HepG2 (cell line): ENCODE measurements around the gene ZBTB8B. TPM values are rescaled to one million over a fixed set of nuclear protein-coding genes. Genes with fewer than 3 reads are reported as not detected.
"Not testable (repeated sequence)": the region's sequence is repeated elsewhere in the genome, so short reads cannot be mapped to it uniquely, and the experiment has no call there.

Source experiments
- ATAC-seq: fragments of 200-7000 bp; cut with Tn5 transposase; 3 replicates; pipeline ENCODE4 v1.9.1; 2020; ENCODE audit warnings: mild to moderate bottlenecking, moderate library complexity
- BruUV-seq: library from RNA; stranded (reverse); fragments of 400-500 nt; replicated peaks from 2 replicates; lab custom pipeline; 2021; lab: Mats Ljungman, UMichigan
- CTCF ChIA-PET: fragments of 300-600 bp; formaldehyde crosslinking; extraction: SDS; loops from one replicate; lab custom pipeline; 2021; ENCODE audit warnings: low total read pairs, inconsistent platforms, low intra/inter-chr PET ratio; lab: Yijun Ruan, JAX
- POLR2A ChIA-PET: fragments of 350-600 bp; sonication (Branson Sonifier 250); formaldehyde crosslinking; loops from one replicate; lab custom pipeline; 2020; ENCODE audit warnings: antibody characterized with exemption, inconsistent platforms; lab: Yijun Ruan, JAX
- DNase-seq: peaks from one replicate; pipeline ENCODE4 v3.0.0-alpha.2; 2015; ENCODE audit warnings: low spot score
- FAIRE-seq: peaks from 3 replicates; lab custom pipeline; 2011; peaks lifted over from hg19 to GRCh38; lab: Jason Lieb, UNC
- H2AFZ ChIP-seq: one replicate; pipeline ENCODE4 v1.6.1; 2011; ENCODE audit warnings: low read length, inconsistent platforms
- H3K27ac ChIP-seq: fragments of 300-600 bp; 3 replicates; pipeline ENCODE4 v1.8.0; 2011; ENCODE audit warnings: mixed run types, mild to moderate bottlenecking, mixed read lengths, low read length, inconsistent platforms; ENCODE audit not compliant: insufficient read depth; ENCODE audit errors: extremely low read length
- H3K27me3 ChIP-seq, 2 experiments: fragments of 200-600 bp in 1 of 2; 2 replicates in 1 of 2; 3 replicates in 1 of 2; pipeline versions ENCODE4 v1.6.0 to v1.8.0; 2011; ENCODE audit warnings: low read length in 2 of 2, mild to moderate bottlenecking in 2 of 2, moderate library complexity in 2 of 2, inconsistent platforms in 1 of 2; ENCODE audit not compliant: insufficient read depth in 2 of 2, control insufficient read depth in 1 of 2
- H3K36me3 ChIP-seq, 2 experiments: fragments of 200-600 bp in 1 of 2; replicated peaks in 1 of 2; 2 replicates in 1 of 2; 3 replicates in 1 of 2; pipeline versions ENCODE4 v1.5.1 to v1.8.0; 2011; ENCODE audit warnings: low read length in 2 of 2, inconsistent platforms in 1 of 2; ENCODE audit not compliant: insufficient read depth in 2 of 2, control insufficient read depth in 1 of 2
- H3K4me1 ChIP-seq: 2 replicates; pipeline ENCODE4 v1.5.1; 2012; ENCODE audit warnings: low read length, inconsistent platforms; ENCODE audit not compliant: insufficient read depth
- H3K4me2 ChIP-seq: 2 replicates; pipeline ENCODE4 v1.6.0; 2011; ENCODE audit warnings: low read depth, low read length, inconsistent platforms
- H3K4me3 ChIP-seq, 3 experiments: fragments of 200-600 bp in 1 of 3; sonication (generic), shearing (Covaris generic) in 1 of 3; replicated peaks in 1 of 3; 2 replicates each; pipeline ENCODE4 v1.5.1; 2011 to 2016; ENCODE audit warnings: low read length in 3 of 3, inconsistent platforms in 2 of 3, low read depth in 2 of 3, mild to moderate bottlenecking in 2 of 3, control low read depth in 1 of 3, mixed read lengths in 1 of 3; ENCODE audit not compliant: insufficient read depth in 1 of 3
- H3K79me2 ChIP-seq: one replicate; pipeline ENCODE4 v1.6.1; 2011; ENCODE audit warnings: low read length, inconsistent platforms; ENCODE audit not compliant: insufficient read depth
- H3K9ac ChIP-seq: 2 replicates; pipeline ENCODE4 v1.6.0; 2011; ENCODE audit warnings: mild to moderate bottlenecking, low read depth, low read length, inconsistent platforms; ENCODE audit not compliant: insufficient read depth
- H3K9me3 ChIP-seq: 2 replicates; pipeline ENCODE4 v1.5.1; 2012; ENCODE audit warnings: mild to moderate bottlenecking, low read length
- H4K20me1 ChIP-seq: 2 replicates; pipeline ENCODE4 v1.6.0; 2011; ENCODE audit warnings: inconsistent platforms, mild to moderate bottlenecking, low read length, moderate library complexity; ENCODE audit not compliant: insufficient read depth
- GLI4 ChIP-seq: sonication (generic); formaldehyde crosslinking; IDR thresholded peaks from 2 replicates; pipeline ENCODE4 v1.5.1; 2020; ENCODE audit warnings: missing genetic modification reagents, mild to moderate bottlenecking, moderate library complexity, borderline replicate concordance
- IKZF4 ChIP-seq: sonication (generic); formaldehyde crosslinking; IDR thresholded peaks from 2 replicates; pipeline ENCODE4 v1.5.1; 2020; ENCODE audit warnings: borderline replicate concordance, mild to moderate bottlenecking, low read depth, missing genetic modification reagents; ENCODE audit errors: not compliant biosample characterization
- PRMT3 ChIP-seq: sonication (generic); formaldehyde crosslinking; IDR thresholded peaks from 2 replicates; pipeline ENCODE4 v1.8.1; 2022; ENCODE audit warnings: low read depth, mild to moderate bottlenecking, moderate library complexity, missing genetic modification reagents, borderline replicate concordance
- SNAI1 ChIP-seq: sonication (generic); formaldehyde crosslinking; IDR thresholded peaks from 2 replicates; pipeline ENCODE4 v1.5.0; 2020; ENCODE audit warnings: mild to moderate bottlenecking, missing genetic modification reagents, borderline replicate concordance
- USF2 ChIP-seq, 2 experiments: sonication (generic) in 1 of 2; formaldehyde crosslinking in 1 of 2; IDR thresholded peaks; 2 replicates each; pipeline versions ENCODE4 v1.5.1 to v1.6.1; 2011 to 2020; ENCODE audit warnings: borderline replicate concordance in 1 of 2, low read depth in 1 of 2, low read length in 1 of 2, mild to moderate bottlenecking in 1 of 2, missing genetic modification reagents in 1 of 2, moderate library complexity in 1 of 2
- YEATS2 ChIP-seq: sonication (generic); formaldehyde crosslinking; IDR thresholded peaks from 2 replicates; pipeline ENCODE4 v1.4.0; 2020; ENCODE audit warnings: missing genetic modification reagents, borderline replicate concordance
- ZNF431 ChIP-seq: sonication (generic); formaldehyde crosslinking; IDR thresholded peaks from 2 replicates; pipeline ENCODE4 v1.9.0; 2022; ENCODE audit warnings: missing genetic modification reagents, low read depth, mild to moderate bottlenecking, borderline replicate concordance
- ZNF619 ChIP-seq: sonication (generic); formaldehyde crosslinking; IDR thresholded peaks from 2 replicates; pipeline ENCODE4 v1.4.0; 2020; ENCODE audit warnings: mild to moderate bottlenecking, missing genetic modification reagents
- WGBS: methylation state at CpG from one replicate; pipeline ENCODE4 v1.1.6; 2017; ENCODE audit warnings: low lambda C conversion rate; 5-methylcytosine and 5-hydroxymethylcytosine counted together
- in situ Hi-C: cut with HindIII; loops from 2 replicates; pipeline ENCODE4 v1.10.0; 2017; ENCODE audit warnings: low pct_unique_long_range_greater_than_20kb; ENCODE audit not compliant: extremely low pct_ligation_motif_present
- intact Hi-C: fragments of 100-400 bp; cut with micrococcal nuclease; formaldehyde crosslinking; loops from one replicate; pipeline ENCODE4 v1.10.0; 2022; ENCODE audit not compliant: unreplicated experiment
- polyA plus RNA-seq, 8 experiments: library from polyadenylated mRNA; depleted of rRNA in 3 of 8; stranded (reverse) in 7 of 8; unstranded in 1 of 8; fragments of >200 nt; fragmentation: Illumina TruSeq in 4 of 8; extraction: Trizol in 4 of 8; gene quantifications; 2 replicates each; pipeline versions ENCODE4 v1.2.1 to v1.2.3, GENCODE V29; 2011 to 2016; ENCODE audit warnings: low read depth in 4 of 8, missing spikeins in 1 of 8, mixed read lengths in 1 of 8; ENCODE audit not compliant: insufficient read depth in 1 of 8
- total RNA-seq, 5 experiments: library from RNA; depleted of rRNA; stranded (reverse); fragments of >200 nt; fragmentation: Illumina TruSeq; extraction: Trizol; gene quantifications; 2 replicates each; pipeline ENCODE4 v1.2.3, GENCODE V29; 2016; ENCODE audit warnings: low read depth in 1 of 5

ZBTB8B gene
- total and polyA plus RNA-seq, 2 of the 13 experiments (the other 11 are each of a cell fraction or from before 2014, with no cell fraction given): under 0.01 to 0.02 TPM

GRCh38 chr1:32438136-32438535 is 26.7 kb upstream of the ZBTB8B start:
- no peak overlapping the region for H3K27ac ChIP-seq
- intact Hi-C loops: no loop called here
- no peak overlapping the region for H3K4me2 ChIP-seq
- DNase-seq (no peak), ATAC-seq (no peak), FAIRE-seq (no peak)
- 3% methylated on average over 1 of the region's 1 CpG for WGBS
- no peaks in the 10 kb centered on the region for H3K36me3 ChIP-seq
- no peak overlapping the region for H3K9ac ChIP-seq
- no peaks in the 10 kb centered on the region for H3K4me1 ChIP-seq
- no peak overlapping the region for H2AFZ ChIP-seq
- ChIA-PET CTCF (no interaction called here), POLR2A (no interaction called here)
- BruUV-seq: no TSS peak
- H3K4me3 ChIP-seq: no peak overlapping the region
- peaks cover 0 to 3% of the 10 kb centered on the region in 2 experiments; a peak in 3 of 5 replicates for H3K27me3 ChIP-seq
- TF ChIP-seq IKZF4 (CRISPR knock-in tag) (no peak), ZNF431 (CRISPR knock-in tag) (no peak), ZNF619 (CRISPR knock-in tag) (no peak), USF2 (IDR thresholded peaks at IDR 0.05; ENCODE audit: low read depth, low read length) (no peak), USF2 (CRISPR knock-in tag; IDR thresholded peaks at IDR 0.05; ENCODE audit: borderline replicate concordance) (no peak), SNAI1 (CRISPR knock-in tag) (no peak), GLI4 (no peak), YEATS2 (CRISPR knock-in tag) (no peak), PRMT3 (CRISPR knock-in tag) (no peak)
- H3K9me3 ChIP-seq: no peaks in the 10 kb centered on the region
- in situ Hi-C loops: no loop called here
- H4K20me1 ChIP-seq: no peaks in the 10 kb centered on the region
- no peaks in the 10 kb centered on the region for H3K79me2 ChIP-seq

GRCh38 chr1:32438777-32439176 is 26.1 kb upstream of the ZBTB8B start:
- H3K9ac ChIP-seq, H3K79me2 ChIP-seq, POLR2A ChIA-PET, FAIRE-seq, DNase-seq, CTCF ChIA-PET, H3K4me1 ChIP-seq, H4K20me1 ChIP-seq, ATAC-seq, H3K4me2 ChIP-seq, in situ Hi-C loops, H3K9me3 ChIP-seq, H3K4me3 ChIP-seq, H3K27me3 ChIP-seq, intact Hi-C loops, H3K27ac ChIP-seq, BruUV-seq, H3K36me3 ChIP-seq, H2AFZ ChIP-seq: not testable (repeated sequence)
- 28% methylated on average over 4 of the region's 4 CpGs for WGBS

- in situ Hi-C loops, FAIRE-seq: not testable (repeated sequence)
Observed at GRCh38 chr1:32441467-32441866, 23.4 kb upstream of the ZBTB8B start.

More at GRCh38 chr1:32441467-32441866, 23.4 kb upstream of the ZBTB8B start:
- H3K4me2 ChIP-seq, H3K27ac ChIP-seq, ATAC-seq, H4K20me1 ChIP-seq, DNase-seq, H2AFZ ChIP-seq, H3K27me3 ChIP-seq, CTCF ChIA-PET, H3K79me2 ChIP-seq, H3K4me1 ChIP-seq, H3K9ac ChIP-seq, H3K9me3 ChIP-seq, BruUV-seq, H3K36me3 ChIP-seq, H3K4me3 ChIP-seq, intact Hi-C loops, POLR2A ChIA-PET: not testable (repeated sequence)
- WGBS: 69% methylated on average over 10 of the region's 10 CpGs
